Measurements from ENCODE around the gene AGFG1.

Gene AGFG1

DNA sequence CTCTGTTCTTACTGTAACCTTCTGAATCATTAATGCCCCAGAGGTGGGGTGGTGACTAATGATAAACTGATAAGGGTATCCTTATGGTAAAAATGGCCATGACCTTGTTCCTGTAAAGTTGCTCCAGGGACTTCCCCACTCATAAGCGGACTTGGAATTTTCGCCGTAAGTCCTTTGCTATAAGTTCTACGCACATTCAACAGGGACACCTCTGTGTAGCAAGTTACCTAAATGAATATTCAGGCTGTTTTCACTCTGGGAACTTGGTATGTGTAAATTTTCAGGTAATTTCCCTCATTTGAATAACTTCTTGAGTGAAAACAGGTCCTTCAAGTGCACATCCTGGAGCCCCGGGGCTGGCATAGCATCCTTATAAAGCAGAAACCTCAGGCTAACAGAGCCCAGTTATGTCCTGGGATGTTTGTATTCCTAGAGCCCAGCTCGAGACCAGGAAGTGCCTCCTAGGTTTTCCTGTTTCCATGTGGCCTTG, 9.4 kb upstream of the AGFG1 start:
- no peak for DNase-seq

DNA sequence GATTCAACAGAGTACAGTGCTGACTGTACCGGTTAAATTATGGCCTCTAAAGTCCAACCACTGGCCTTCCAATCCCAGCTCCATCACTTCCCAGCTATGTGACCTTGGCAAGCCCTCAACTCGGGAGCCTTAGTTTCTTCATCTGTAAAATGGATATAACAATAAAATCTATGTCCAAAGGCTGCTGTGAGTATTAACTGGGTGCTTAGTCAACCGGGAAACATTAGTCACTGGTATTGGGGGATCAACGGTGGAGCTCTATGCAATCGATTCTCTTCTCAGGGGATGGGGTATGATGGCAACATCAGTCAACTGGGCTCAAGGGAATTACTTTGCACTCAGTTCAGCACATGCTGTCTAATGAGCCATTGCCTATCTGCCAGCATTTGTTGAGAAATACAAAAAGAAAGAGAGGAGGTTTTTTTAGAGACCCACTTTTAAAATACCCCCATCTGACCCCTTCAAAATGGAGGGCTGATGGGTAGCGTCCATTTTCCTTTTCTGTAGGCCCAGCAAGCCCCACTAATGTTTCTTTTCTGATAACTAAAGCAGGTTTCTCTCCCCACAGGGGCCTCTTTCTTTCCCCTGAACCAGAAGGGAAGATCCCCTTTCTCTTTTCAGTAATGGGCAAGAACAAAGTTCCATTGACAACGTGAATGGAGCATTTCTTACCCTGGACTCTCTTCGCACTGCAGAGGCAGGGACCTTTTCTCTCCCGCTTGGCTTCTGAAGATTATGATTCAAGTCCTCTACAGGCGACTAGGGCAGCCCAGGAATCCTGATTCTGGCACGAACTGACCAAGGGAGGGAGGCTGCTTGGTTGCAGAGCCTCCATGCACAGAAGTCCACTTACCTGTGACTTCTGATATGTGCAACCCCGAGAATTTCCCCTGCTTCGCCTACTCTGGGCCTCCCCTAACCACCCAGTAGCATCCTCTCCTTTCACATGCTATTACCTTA, 8.7 kb upstream of the AGFG1 start:
- DNase-seq = no peak

DNA sequence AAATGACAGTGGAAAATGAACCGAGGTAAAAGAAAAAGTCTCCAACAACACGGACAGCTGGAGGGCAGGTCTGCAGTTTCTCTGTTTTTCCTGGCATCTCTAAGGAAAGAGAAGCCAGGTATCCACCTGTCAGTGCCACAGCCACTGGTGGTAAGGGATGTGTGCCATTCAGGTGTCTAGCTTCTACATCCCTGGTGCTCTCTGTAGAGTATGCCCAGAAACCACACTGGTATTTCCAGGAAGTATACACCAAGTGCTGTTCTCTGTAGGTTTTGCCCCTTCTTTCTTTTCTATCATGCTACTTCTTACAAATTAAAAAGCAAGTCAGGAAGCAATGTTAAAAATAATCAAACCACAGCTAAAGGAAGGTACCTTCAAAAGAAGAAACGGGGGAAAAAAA, 7.6 kb upstream of the AGFG1 start:
- DNase-seq = no peak

GRCh38 chr2:227464851-227465250, 7.1 kb upstream of the AGFG1 start:
- no peak for DNase-seq

GRCh38 chr2:227466887-227467600, 4.9 kb upstream of the AGFG1 start:
- DNase-seq = no peak

- no peak for DNase-seq
These were observed 544 bp upstream of the AGFG1 start for GRCh38 chr2:227471412-227471811.

DNA sequence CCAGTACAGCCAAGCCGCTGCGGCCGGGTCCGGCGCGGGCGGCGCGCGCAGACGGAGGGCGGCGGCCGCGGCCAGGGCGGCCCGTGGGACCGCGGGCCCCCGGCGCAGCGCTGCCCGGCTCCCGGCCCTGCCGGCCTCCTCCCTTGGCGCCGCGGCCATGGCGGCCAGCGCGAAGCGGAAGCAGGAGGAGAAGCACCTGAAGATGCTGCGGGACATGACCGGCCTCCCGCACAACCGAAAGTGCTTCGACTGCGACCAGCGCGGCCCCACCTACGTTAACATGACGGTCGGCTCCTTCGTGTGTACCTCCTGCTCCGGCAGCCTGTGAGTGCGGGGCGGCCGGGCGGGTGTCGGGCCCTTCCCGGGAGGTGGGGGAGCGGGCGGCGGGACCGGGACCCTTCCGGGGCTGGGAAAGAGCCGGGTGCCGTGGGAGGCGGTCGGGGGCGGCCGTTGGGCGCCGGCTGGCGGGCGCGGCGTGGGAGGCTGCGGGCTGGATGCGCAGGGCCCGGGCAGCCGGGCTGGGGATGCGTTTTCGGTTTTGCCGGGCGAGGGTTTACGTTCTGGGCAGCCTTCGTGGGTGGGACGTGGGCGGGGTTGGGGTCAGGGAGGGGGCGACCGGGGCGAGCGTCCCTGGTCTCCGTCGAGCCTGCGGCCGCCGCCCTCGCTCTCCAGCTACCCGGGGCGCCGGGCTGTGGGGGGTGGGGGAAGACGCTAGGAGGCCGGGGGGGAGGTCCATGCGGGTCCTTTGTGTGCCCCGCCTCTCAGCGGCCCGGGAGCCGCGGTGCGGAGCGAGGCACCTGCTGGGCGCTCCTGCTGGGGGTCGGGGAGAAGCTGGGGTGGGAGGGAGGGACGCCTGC, 537 bp downstream of the AGFG1 start:
- no peak for DNase-seq

DNA sequence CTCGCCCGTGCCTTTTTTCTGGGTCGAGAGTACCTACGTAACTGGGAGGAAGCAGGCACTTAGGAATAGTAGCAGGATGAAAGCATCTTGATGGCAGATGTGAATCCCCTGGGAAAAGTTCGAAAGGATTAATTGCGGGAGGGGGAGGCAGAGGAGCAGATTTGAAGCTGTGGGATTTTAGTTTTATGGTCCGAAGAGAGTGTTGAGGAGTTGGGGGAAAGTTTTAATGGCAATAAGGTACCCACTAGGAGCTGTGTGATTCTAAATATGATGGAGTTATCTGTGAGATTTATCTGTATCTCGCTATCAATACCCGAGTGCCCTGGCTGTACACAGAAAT, 1.1 kb downstream of the AGFG1 start:
- no peak for DNase-seq

GRCh38 chr2:227473806-227474205, 1.9 kb downstream of the AGFG1 start:
- DNase-seq = no peak

DNA sequence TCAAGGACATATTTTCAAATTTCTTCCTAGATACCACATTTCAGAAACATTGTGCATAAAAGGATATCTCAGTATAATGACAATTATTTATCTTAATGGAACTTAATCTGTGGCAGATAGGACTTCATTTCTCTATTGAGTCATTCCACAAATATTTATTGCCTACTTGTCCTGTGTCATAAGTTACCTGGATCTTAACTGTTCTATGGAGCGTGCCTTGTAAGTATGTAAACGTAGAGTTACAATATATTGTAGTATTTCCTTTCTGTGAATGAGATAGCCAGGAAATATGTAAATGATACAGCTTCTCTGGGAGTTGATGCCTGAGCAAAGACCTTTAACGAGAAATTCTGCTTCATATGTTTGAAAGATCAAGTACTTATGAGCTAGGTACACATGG, 2.5 kb downstream of the AGFG1 start:
- no peak for DNase-seq

DNA sequence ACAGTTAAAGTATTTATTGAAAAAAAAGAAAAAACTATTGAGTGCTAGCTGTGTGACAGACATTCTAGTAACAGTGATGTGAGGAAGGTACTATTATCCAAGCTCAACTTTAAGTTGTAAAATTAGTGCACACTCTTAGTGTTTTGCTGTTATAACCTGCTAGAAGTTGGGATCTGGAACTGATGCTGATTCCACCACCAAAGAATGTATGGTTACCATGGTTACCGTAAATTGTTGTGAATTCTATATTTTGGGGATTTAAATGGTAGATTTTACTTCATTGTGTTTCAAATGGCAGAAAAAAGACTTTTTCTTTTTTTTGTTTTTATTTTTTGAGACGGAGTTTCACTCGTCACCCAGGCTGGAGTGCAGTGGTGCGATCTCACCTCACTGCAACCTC, 5.3 kb downstream of the AGFG1 start:
- no peak for DNase-seq

- DNase-seq = no peak
These were observed 8.0 kb downstream of the AGFG1 start for GRCh38 chr2:227479865-227480475.

DNA sequence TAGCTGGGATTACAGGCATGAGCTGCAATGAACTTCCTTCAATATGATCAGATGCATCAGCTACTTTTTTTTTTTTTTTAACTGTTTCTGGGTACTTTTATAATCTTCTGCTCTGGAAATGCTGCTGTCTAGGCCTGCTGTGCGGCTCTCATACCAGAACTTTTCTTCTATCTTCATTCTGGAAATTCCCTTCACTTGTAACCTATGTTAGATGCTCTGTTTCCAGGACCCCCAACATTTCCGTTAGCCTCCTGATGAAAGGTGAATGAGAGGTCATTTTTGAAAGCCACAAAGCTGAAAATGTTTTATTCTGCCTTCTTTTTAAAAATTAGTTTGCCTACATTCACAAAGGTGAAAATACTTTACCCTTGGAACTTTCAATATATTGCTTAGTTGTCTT, 8.6 kb downstream of the AGFG1 start:
- DNase-seq = no peak

GRCh38 chr2:227482638-227483340, 10.8 kb downstream of the AGFG1 start:
- no peak for DNase-seq

DNA sequence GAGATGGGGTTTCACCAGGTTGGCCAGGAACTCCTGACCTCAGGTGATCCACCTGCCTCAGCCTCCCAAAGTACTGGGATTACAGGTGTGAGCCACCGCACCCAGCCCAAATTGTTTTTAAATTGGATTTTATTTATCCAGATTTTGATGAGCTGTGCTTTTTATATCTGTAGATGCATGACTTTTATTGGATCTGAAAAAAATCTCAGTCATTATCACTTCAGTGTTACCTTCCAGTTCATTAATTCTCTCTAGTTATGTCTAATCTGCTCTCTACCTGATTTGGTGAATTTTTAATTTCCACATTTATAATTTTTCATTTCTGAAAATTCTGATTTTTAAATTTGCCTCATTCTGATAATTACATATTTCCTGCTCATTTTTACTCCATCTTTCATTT, 13.5 kb downstream of the AGFG1 start:
- DNase-seq = no peak

DNA sequence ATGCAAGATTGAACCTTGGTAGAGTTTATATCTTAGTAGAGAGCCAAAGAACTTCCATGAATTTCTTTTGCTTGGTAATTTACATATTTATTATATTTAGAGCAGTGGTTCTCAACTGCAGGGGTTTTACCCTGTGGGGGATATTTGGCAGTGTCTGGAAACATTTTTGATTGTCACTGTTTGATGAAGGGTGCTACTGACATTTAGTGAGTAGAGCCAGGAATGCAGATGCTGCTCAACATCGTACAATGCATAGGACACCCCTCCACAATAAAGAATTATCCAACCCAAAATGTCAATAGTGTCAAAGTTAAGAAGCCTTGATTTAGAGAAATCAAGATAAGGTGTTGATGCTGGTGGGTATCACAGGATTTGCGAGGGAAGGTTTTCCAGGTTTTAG, 14.7 kb downstream of the AGFG1 start:
- no peak for DNase-seq

- DNase-seq = no peak
These were observed 16.1 kb downstream of the AGFG1 start for GRCh38 chr2:227488045-227488444.

- no peak for DNase-seq
These were observed 19.4 kb downstream of the AGFG1 start for GRCh38 chr2:227491386-227491785.

GRCh38 chr2:227493524-227493923, 21.6 kb downstream of the AGFG1 start:
- DNase-seq = no peak

- DNase-seq = no peak
These were observed 25.2 kb downstream of the AGFG1 start for GRCh38 chr2:227497158-227497557.

- no peak for DNase-seq
These were observed 27.8 kb downstream of the AGFG1 start for GRCh38 chr2:227499627-227500300.

DNA sequence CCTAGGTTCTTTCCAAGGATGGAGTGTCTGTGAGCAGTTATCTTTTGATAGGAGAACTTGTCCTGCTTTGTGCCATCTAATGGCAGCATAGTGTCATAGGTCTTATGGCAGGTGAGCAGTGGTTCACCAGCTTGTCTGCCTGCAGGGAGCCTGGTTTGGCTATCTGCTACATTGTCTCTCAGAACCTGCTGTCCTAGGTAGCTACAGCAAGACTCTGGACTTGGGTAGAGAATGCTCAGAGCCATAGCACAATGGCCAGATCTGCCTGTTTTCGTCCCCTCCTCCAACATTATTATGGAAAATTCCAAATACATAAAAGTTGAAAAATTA, 28.3 kb downstream of the AGFG1 start:
- no peak for DNase-seq
